CD4-positive, alpha-beta memory T cell (primary cell): ENCODE measurements around the gene PTPRD. TPM values are rescaled to one million over a fixed set of nuclear protein-coding genes. Genes with fewer than 3 reads are reported as not detected.
"Not testable (repeated sequence)": the region's sequence is repeated elsewhere in the genome, so short reads cannot be mapped to it uniquely, and the experiment has no call there.

ENCODE experiments used
- CTCF ChIA-PET: fragments of 350-600 bp; sonication (Branson Sonifier 250); formaldehyde crosslinking; loops from one replicate; lab custom pipeline; 2021; ENCODE audit warnings: inconsistent platforms; ENCODE audit not compliant: partially characterized antibody; lab: Charles Lee
- POLR2A ChIA-PET: fragments of 350-600 bp; sonication (Branson Sonifier 250); formaldehyde crosslinking; loops from one replicate; lab custom pipeline; 2021; ENCODE audit not compliant: partially characterized antibody; lab: Charles Lee
- DNase-seq, 5 donors: peaks; one replicate each; pipeline versions ENCODE4 v3.0.0 to v3.0.0-alpha.2; 2020 to 2022; ENCODE audit warnings: mixed read lengths in 1 of 5
- H3K27ac ChIP-seq: one replicate; pipeline ENCODE4 v1.7.0; 2013; ENCODE audit warnings: low read depth, low read length
- H3K27me3 ChIP-seq: 2 replicates; pipeline ENCODE4 v1.7.0; 2013; ENCODE audit warnings: mild to moderate bottlenecking, low read length, moderate library complexity; ENCODE audit not compliant: insufficient read depth
- H3K36me3 ChIP-seq: 2 replicates; pipeline ENCODE4 v1.7.0; 2013; ENCODE audit warnings: mild to moderate bottlenecking, low read length, moderate library complexity; ENCODE audit not compliant: insufficient read depth
- H3K4me1 ChIP-seq: 2 replicates; pipeline ENCODE4 v1.7.0; 2013; ENCODE audit warnings: mild to moderate bottlenecking, low read length, moderate library complexity; ENCODE audit not compliant: insufficient read depth
- H3K4me3 ChIP-seq, 2 donors: one replicate each; pipeline ENCODE4 v1.7.0; 2013; ENCODE audit warnings: low read length in 2 of 2, mild to moderate bottlenecking in 1 of 2
- H3K9me3 ChIP-seq, 2 donors: one replicate each; pipeline ENCODE4 v1.7.0; 2013; ENCODE audit warnings: low read length in 2 of 2, control low read depth in 1 of 2; ENCODE audit not compliant: control insufficient read depth in 1 of 2
- H3K27ac Mint-ChIP-seq, 7 donors: one replicate each; pipeline ENCODE4 v1.8.0; 2020 to 2021; ENCODE audit warnings: mixed read lengths in 7 of 7, mild to moderate bottlenecking in 6 of 7, inconsistent platforms in 3 of 7, moderate library complexity in 3 of 7
- H3K27me3 Mint-ChIP-seq, 2 donors: one replicate each; pipeline ENCODE4 v1.8.0; 2020 to 2021; ENCODE audit warnings: mixed read lengths in 2 of 2
- H3K36me3 Mint-ChIP-seq, 2 donors: one replicate each; pipeline ENCODE4 v1.8.0; 2020 to 2021; ENCODE audit warnings: mixed read lengths in 2 of 2, inconsistent platforms in 1 of 2, mild to moderate bottlenecking in 1 of 2
- H3K4me1 Mint-ChIP-seq, 4 donors: one replicate each; pipeline ENCODE4 v1.8.0; 2020 to 2021; ENCODE audit warnings: mixed read lengths in 4 of 4, mild to moderate bottlenecking in 1 of 4
- H3K4me3 Mint-ChIP-seq, 8 donors: one replicate each; pipeline ENCODE4 v1.8.0; 2020 to 2021; ENCODE audit warnings: mixed read lengths in 8 of 8, mild to moderate bottlenecking in 7 of 8, moderate library complexity in 6 of 8, inconsistent platforms in 3 of 8
- H3K9me3 Mint-ChIP-seq, 8 donors: one replicate each; pipeline ENCODE4 v1.8.0; 2020 to 2021; ENCODE audit warnings: mixed read lengths in 8 of 8, mild to moderate bottlenecking in 5 of 8, inconsistent platforms in 3 of 8, moderate library complexity in 1 of 8
- intact Hi-C: fragments of 100-400 bp; cut with micrococcal nuclease; formaldehyde crosslinking; loops from one replicate; pipeline ENCODE4 v1.15.1; 2023
- polyA plus RNA-seq, 2 donors: library from polyadenylated mRNA; unstranded; fragments of 300-500 nt; fragmentation: Illumina TruSeq; gene quantifications; one replicate each; pipeline ENCODE4 v1.2.3, GENCODE V29; 2021
- total RNA-seq, 2 experiments: library from RNA; stranded (reverse); gene quantifications; one replicate each; pipeline ENCODE4 v1.2.3, GENCODE V29; 2021

PTPRD gene
- total and polyA plus RNA-seq, 4 experiments from 2014 or later: not detected

DNA sequence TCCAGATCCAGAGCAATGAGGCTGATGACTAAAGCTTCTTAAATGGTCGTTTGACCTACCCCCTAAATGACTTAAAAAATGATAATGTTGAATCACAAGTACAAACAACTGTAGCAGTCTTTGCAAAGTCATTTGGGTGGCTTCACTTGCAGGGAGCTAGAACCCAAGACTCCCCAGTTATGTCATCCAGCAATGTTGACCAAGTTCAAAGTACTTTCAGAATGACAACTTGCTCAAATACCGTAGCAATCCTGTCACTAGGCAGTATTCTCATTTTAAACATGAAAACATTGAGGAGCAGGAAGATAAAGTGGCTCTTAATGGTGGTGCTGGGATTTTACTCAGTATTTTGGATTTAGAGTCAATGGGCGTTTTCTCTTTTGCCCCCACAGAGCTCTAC lies 1596.2 kb downstream of the PTPRD start:
- Histone ChIP-seq H3K9me3 (no peaks in the 10 kb centered on the region), H3K4me3 (no peak overlapping the region), H3K4me1 (no peaks in the 10 kb centered on the region), H3K27me3 (no peaks in the 10 kb centered on the region), H3K36me3 (no peaks in the 10 kb centered on the region), H3K27ac (no peak overlapping the region)
- H3K9me3 Mint-ChIP-seq: peaks cover 0 to 8% (median under 1%) of the 10 kb centered on the region in 8 donors
- POLR2A ChIA-PET: no interaction called here
- intact Hi-C loops: no loop called here
- H3K27ac Mint-ChIP-seq: no peak overlapping the region
- H3K27me3 Mint-ChIP-seq: no peaks in the 10 kb centered on the region
- CTCF ChIA-PET: no interaction called here
- DNase-seq: no peak
- no peak overlapping the region for H3K4me3 Mint-ChIP-seq
- no peaks in the 10 kb centered on the region for H3K4me1 Mint-ChIP-seq
- H3K36me3 Mint-ChIP-seq: no peaks in the 10 kb centered on the region

DNA sequence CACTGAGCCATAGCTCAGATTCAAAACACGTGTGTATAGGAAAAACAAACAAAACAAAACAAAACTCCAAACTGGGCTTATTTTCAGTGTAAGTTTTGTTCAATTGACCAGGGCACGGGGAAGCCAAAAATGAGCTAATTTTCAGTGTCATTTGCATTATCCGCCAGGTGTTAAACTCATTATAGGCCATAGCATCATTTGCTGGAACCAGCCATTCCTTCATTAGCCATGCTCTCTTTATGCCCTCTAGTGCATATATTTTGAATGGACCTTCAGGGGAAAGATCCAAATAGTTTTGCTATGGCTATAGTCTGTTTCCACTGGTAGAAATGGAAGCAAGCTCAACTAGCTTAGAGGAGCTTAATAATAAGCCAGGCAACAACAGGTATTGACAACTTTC lies 1608.0 kb downstream of the PTPRD start:
- no peak overlapping the region for H3K27ac Mint-ChIP-seq
- H3K9me3 Mint-ChIP-seq: peaks cover 0 to 4% (median 0%) of the 10 kb centered on the region in 8 donors
- H3K4me1 ChIP-seq: no peaks in the 10 kb centered on the region
- H3K4me1 Mint-ChIP-seq: no peaks in the 10 kb centered on the region
- intact Hi-C loops: no loop called here
- DNase-seq: no peak
- H3K4me3 ChIP-seq: no peak overlapping the region
- CTCF ChIA-PET: no interaction called here
- POLR2A ChIA-PET: no interaction called here
- H3K4me3 Mint-ChIP-seq: no peak overlapping the region
- H3K27me3 ChIP-seq: no peaks in the 10 kb centered on the region
- no peaks in the 10 kb centered on the region for H3K36me3 ChIP-seq
- H3K27ac ChIP-seq: no peak overlapping the region
- H3K36me3 Mint-ChIP-seq: no peaks in the 10 kb centered on the region
- H3K9me3 ChIP-seq: no peaks in the 10 kb centered on the region
- H3K27me3 Mint-ChIP-seq: no peaks in the 10 kb centered on the region

DNA sequence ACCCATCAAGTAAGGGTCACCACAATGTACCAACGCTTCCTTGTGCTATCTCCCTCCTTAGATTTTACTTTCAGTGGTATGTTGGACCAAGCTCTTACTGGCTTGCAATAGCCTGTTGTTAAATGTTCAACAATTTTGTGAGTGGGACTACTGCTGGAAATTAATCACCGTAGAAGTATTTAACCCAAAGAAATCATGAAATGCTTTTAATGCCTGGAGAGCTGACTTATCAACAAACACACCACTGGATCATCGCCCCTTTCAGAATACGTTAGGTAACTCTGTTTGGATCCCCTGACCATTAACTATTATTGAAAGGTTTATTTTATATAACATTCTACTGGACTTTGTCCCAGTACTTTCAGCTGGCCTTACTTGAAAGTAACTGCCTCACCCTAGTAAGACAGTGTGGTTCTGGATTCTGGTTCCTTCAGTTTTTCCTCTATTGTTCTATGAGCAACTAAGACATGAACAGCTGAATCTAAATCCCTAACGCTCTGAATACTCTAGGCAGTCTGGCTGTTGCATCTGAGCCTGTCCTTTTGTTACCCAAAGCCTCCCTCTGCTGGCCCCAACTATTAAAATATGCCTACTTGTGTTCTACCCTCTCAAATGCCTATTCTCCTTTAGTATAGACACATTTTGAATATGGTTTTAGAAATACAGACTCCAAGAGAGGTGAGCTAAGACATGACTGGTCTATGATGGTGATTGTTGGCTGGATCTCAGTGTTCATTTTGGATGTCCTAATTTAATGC lies 1609.8 kb downstream of the PTPRD start:
- no peaks in the 10 kb centered on the region for H3K27me3 ChIP-seq
- no peak for DNase-seq
- no peaks in the 10 kb centered on the region for H3K4me1 Mint-ChIP-seq
- H3K27ac Mint-ChIP-seq: no peak overlapping the region
- peaks cover 0 to 4% (median 1%) of the 10 kb centered on the region in 8 donors for H3K9me3 Mint-ChIP-seq
- no peaks in the 10 kb centered on the region for H3K36me3 ChIP-seq
- H3K4me3 ChIP-seq: no peak overlapping the region
- ChIA-PET CTCF (interaction anchor here (1.3 kb wide), 1 partner anchor 20 kb away, joined by 3 read pairs; no protein-coding TSS in a partner anchor), POLR2A (no interaction called here)
- no peaks in the 10 kb centered on the region for H3K27me3 Mint-ChIP-seq
- intact Hi-C loops: no loop called here
- H3K27ac ChIP-seq: no peak overlapping the region
- no peaks in the 10 kb centered on the region for H3K4me1 ChIP-seq
- H3K4me3 Mint-ChIP-seq: no peak overlapping the region
- H3K9me3 ChIP-seq: no peaks in the 10 kb centered on the region
- H3K36me3 Mint-ChIP-seq: no peaks in the 10 kb centered on the region

DNA sequence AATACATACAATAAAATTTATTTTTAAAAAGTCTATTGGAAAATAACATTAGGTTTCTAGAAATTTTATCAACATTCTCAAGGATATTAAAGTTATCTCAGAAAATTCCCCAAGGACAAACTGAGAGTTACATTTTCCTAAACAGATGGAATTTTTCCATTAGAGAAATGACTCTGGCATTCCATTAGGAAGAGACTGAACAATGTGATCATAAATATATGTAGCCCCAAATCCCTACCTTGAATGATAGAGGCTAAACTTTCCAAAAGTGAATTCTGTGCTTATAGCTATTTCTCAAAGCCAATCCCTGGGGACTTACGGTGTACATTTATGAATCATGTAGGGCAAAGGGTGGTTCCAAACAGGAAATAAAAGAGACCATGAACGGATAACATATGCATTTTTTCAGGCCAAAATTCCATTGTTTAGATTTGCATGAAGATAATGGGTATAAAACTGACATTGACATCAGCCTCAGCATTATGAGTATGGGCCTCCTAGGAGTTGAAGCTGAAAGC lies 1632.2 kb downstream of the PTPRD start:
- Mint-ChIP-seq H3K9me3 (peaks cover 0 to 4% (median 0%) of the 10 kb centered on the region in 8 donors), H3K27ac (no peak overlapping the region), H3K27me3 (no peaks in the 10 kb centered on the region), H3K4me1 (no peaks in the 10 kb centered on the region), H3K4me3 (no peak overlapping the region), H3K36me3 (no peaks in the 10 kb centered on the region)
- ChIA-PET POLR2A (no interaction called here), CTCF (no interaction called here)
- no peaks in the 10 kb centered on the region for H3K36me3 ChIP-seq
- H3K27me3 ChIP-seq: no peaks in the 10 kb centered on the region
- no peaks in the 10 kb centered on the region for H3K4me1 ChIP-seq
- H3K27ac ChIP-seq: no peak overlapping the region
- intact Hi-C loops: no loop called here
- no peak overlapping the region for H3K4me3 ChIP-seq
- no peaks in the 10 kb centered on the region for H3K9me3 ChIP-seq
- DNase-seq: no peak

DNA sequence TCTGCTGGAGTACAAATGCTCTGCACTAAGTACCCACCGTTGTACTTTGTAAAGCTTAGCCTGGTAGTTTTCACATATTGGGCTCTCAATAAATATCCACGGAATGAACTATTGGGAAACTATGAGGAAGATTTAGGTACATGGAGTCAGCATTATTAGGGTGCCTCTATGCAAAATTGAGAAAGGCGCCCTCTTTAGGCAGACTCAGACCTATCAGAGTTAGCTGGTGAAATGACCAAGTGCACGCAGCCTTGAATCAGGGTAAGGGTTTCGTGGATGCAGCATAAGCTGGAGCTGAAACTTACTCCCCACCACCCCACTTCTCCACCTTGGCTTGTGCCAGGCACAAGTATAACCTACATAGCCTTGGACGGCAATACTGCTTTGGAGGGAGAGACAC lies 1634.5 kb downstream of the PTPRD start:
- Histone ChIP-seq H3K27ac (no peak overlapping the region), H3K36me3 (no peaks in the 10 kb centered on the region), H3K4me3 (no peak overlapping the region), H3K9me3 (no peaks in the 10 kb centered on the region), H3K4me1 (no peaks in the 10 kb centered on the region), H3K27me3 (no peaks in the 10 kb centered on the region)
- no peak for DNase-seq
- Mint-ChIP-seq H3K4me3 (no peak overlapping the region), H3K4me1 (no peaks in the 10 kb centered on the region), H3K27me3 (no peaks in the 10 kb centered on the region), H3K36me3 (no peaks in the 10 kb centered on the region), H3K27ac (no peak overlapping the region), H3K9me3 (peaks cover 0 to 4% (median under 1%) of the 10 kb centered on the region in 8 donors)
- intact Hi-C loops: no loop called here
- CTCF ChIA-PET: no interaction called here
- POLR2A ChIA-PET: no interaction called here

DNA sequence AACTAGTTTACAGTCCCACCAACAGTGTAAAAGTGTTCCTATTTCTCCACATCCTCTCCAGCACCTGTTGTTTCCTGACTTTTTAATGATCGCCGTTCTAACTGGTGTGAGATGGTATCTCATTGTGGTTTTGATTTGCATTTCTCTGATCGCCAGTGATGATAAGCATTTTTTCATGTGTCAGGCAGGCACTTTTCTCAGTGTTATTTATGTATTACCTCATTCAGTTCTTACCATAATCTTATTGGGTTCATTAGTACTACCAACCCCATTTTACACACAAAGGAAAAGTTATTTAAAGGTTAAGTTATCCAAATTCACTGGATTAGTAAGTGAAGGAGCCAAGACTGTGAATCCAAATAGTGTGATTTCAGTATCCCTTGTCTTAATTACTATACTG lies 1644.5 kb downstream of the PTPRD start:
- H3K27me3 Mint-ChIP-seq, H3K4me3 ChIP-seq, H3K36me3 ChIP-seq, H3K36me3 Mint-ChIP-seq, H3K27ac ChIP-seq, POLR2A ChIA-PET, H3K9me3 ChIP-seq, CTCF ChIA-PET, H3K27ac Mint-ChIP-seq, H3K4me1 Mint-ChIP-seq, H3K4me1 ChIP-seq, DNase-seq, H3K4me3 Mint-ChIP-seq, H3K27me3 ChIP-seq: not testable (repeated sequence)
- intact Hi-C loops: loop anchor here (10.0 kb wide), 1 partner anchor 64 kb away; no protein-coding TSS in a partner anchor
- peaks cover 4 to 15% (median 9%) of the 10 kb centered on the region in 8 donors for H3K9me3 Mint-ChIP-seq

DNA sequence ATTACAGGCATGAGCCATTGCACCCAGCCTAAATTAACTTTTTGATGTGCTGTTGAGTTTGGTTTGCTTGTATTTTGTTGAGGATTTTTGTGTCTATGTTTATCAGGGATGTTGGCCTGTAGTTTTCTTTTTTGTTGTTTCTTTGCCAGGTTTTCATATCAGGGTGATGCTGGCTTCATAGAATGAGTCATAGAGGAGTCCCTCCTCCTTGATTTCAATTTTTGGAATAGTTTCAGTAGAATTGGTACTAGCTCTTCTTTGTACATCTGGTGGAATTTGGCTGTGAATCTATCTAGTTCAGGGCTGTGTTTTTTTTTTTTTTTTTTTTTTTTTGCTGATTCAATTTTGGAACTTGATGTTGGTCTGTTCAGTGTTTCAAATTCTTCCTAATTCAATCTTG lies 1648.9 kb downstream of the PTPRD start:
- Histone ChIP-seq H3K27ac (no peak overlapping the region), H3K4me1 (no peaks in the 10 kb centered on the region), H3K36me3 (no peaks in the 10 kb centered on the region), H3K9me3 (no peaks in the 10 kb centered on the region), H3K4me3 (no peak overlapping the region), H3K27me3 (no peaks in the 10 kb centered on the region)
- no peaks in the 10 kb centered on the region for H3K4me1 Mint-ChIP-seq
- peaks cover 2 to 11% (median 8%) of the 10 kb centered on the region in 8 donors for H3K9me3 Mint-ChIP-seq
- H3K27me3 Mint-ChIP-seq: no peaks in the 10 kb centered on the region
- H3K36me3 Mint-ChIP-seq: no peaks in the 10 kb centered on the region
- DNase-seq: no peak
- POLR2A ChIA-PET: no interaction called here
- intact Hi-C loops: loop anchor here (10.0 kb wide), 1 partner anchor 59 kb away; no protein-coding TSS in a partner anchor
- H3K27ac Mint-ChIP-seq: no peak overlapping the region
- CTCF ChIA-PET: no interaction called here
- H3K4me3 Mint-ChIP-seq: no peak overlapping the region
